Panc1 (cell line): Measurements from ENCODE around the gene CSNK2A1.

ENCODE experiments used
- CTCF ChIP-seq: fragments of 450-650 bp; IDR thresholded peaks from 2 replicates; pipeline ENCODE4 v1.5.1; 2017; ENCODE audit warnings: mild to moderate bottlenecking
- POLR2AphosphoS5 ChIP-seq: IDR thresholded peaks from 2 replicates; pipeline ENCODE4 v1.6.1; 2012; ENCODE audit warnings: mild to moderate bottlenecking, low read depth, low read length, moderate library complexity
- SIN3A ChIP-seq: IDR thresholded peaks from 2 replicates; pipeline ENCODE4 v1.6.1; 2012; ENCODE audit warnings: low read depth, mild to moderate bottlenecking, low read length, moderate library complexity, borderline replicate concordance; ENCODE audit not compliant: insufficient read depth
- TF ChIP-seq, protein P1 (sequence below), 2 experiments: IDR thresholded peaks; 2 replicates each; pipeline ENCODE4 v1.6.1; 2011 to 2012; ENCODE audit warnings: low read depth in 2 of 2, control low read depth in 1 of 2, low read length in 1 of 2, mild to moderate bottlenecking in 1 of 2, moderate library complexity in 1 of 2; ENCODE audit not compliant: insufficient read depth in 1 of 2

GRCh38 chr20:544153-544725 is 649 bp upstream of the CSNK2A1 start:
- no peak for TF ChIP-seq CTCF
- TF ChIP-seq, protein P1, sequence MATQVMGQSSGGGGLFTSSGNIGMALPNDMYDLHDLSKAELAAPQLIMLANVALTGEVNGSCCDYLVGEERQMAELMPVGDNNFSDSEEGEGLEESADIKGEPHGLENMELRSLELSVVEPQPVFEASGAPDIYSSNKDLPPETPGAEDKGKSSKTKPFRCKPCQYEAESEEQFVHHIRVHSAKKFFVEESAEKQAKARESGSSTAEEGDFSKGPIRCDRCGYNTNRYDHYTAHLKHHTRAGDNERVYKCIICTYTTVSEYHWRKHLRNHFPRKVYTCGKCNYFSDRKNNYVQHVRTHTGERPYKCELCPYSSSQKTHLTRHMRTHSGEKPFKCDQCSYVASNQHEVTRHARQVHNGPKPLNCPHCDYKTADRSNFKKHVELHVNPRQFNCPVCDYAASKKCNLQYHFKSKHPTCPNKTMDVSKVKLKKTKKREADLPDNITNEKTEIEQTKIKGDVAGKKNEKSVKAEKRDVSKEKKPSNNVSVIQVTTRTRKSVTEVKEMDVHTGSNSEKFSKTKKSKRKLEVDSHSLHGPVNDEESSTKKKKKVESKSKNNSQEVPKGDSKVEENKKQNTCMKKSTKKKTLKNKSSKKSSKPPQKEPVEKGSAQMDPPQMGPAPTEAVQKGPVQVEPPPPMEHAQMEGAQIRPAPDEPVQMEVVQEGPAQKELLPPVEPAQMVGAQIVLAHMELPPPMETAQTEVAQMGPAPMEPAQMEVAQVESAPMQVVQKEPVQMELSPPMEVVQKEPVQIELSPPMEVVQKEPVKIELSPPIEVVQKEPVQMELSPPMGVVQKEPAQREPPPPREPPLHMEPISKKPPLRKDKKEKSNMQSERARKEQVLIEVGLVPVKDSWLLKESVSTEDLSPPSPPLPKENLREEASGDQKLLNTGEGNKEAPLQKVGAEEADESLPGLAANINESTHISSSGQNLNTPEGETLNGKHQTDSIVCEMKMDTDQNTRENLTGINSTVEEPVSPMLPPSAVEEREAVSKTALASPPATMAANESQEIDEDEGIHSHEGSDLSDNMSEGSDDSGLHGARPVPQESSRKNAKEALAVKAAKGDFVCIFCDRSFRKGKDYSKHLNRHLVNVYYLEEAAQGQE (IDR thresholded peaks at IDR 0.05; ENCODE audit: insufficient read depth in 1 of 2, low read depth in 2 of 2, low read length in 1 of 2) = no peak
- TF ChIP-seq SIN3A = no peak
- no peak for TF ChIP-seq POLR2AphosphoS5
